Neural cell (in vitro differentiated cells): ENCODE data around the gene ELSPBP1. TPM values are rescaled to one million over a fixed set of nuclear protein-coding genes. Genes with fewer than 3 reads are reported as not detected.

Source experiments
- H2AFZ ChIP-seq: fragments of 200-600, 300-800 bp; sonication (generic), shearing (Covaris generic); 2 replicates; pipeline ENCODE4 v1.6.0; 2014; ENCODE audit warnings: low read depth, mild to moderate bottlenecking, antibody characterized with exemption, low read length, moderate library complexity
- H3F3A ChIP-seq: fragments of 200-600 bp; shearing (Covaris generic); 2 replicates; pipeline ENCODE4 v1.6.1; 2016; ENCODE audit warnings: mild to moderate bottlenecking, moderate library complexity, mixed read lengths, antibody characterized with exemption, low read length; ENCODE audit not compliant: insufficient read depth, poor library complexity, severe bottlenecking
- H3K27ac ChIP-seq: fragments of 200-600, 300-800 bp; sonication (generic), shearing (Covaris generic); 2 replicates; pipeline ENCODE4 v1.5.1; 2014; ENCODE audit warnings: mild to moderate bottlenecking, low read length, moderate library complexity
- H3K27me3 ChIP-seq: fragments of 300-800, 200-600 bp; sonication (generic), shearing (Covaris generic); 2 replicates; pipeline ENCODE4 v1.6.0; 2014; ENCODE audit warnings: mild to moderate bottlenecking, low read depth, low read length, moderate library complexity; ENCODE audit not compliant: insufficient read depth
- H3K36me3 ChIP-seq: fragments of 300-800, 200-600 bp; sonication (generic), shearing (Covaris generic); 2 replicates; pipeline ENCODE4 v1.5.1; 2014; ENCODE audit warnings: mild to moderate bottlenecking, antibody characterized with exemption, low read length, moderate library complexity; ENCODE audit not compliant: insufficient read depth
- H3K4me2 ChIP-seq: fragments of 300-800, 200-600 bp; sonication (generic), shearing (Covaris generic); 2 replicates; pipeline ENCODE4 v1.6.0; 2014; ENCODE audit warnings: mild to moderate bottlenecking, low read length
- H3K4me3 ChIP-seq: fragments of 300-800, 200-600 bp; sonication (generic), shearing (Covaris generic); 2 replicates; pipeline ENCODE4 v1.5.1; 2014; ENCODE audit warnings: mild to moderate bottlenecking, low read length, moderate library complexity
- H3K79me2 ChIP-seq: fragments of 200-600 bp; shearing (Covaris generic); replicated peaks from 2 replicates; pipeline ENCODE4 v1.6.0; 2014; ENCODE audit warnings: mild to moderate bottlenecking, low read length, moderate library complexity; ENCODE audit not compliant: insufficient read depth
- H3K9ac ChIP-seq: fragments of 300-800, 200-600 bp; sonication (generic), shearing (Covaris generic); 2 replicates; pipeline ENCODE4 v1.6.1; 2016; ENCODE audit warnings: mild to moderate bottlenecking, low read length, mixed read lengths
- H3K9me2 ChIP-seq: fragments of 200-600 bp; shearing (Covaris generic); 2 replicates; pipeline ENCODE4 v1.6.1; 2016; ENCODE audit warnings: mild to moderate bottlenecking, low read length, mixed read lengths; ENCODE audit not compliant: insufficient read depth
- H3K9me3 ChIP-seq: fragments of 200-600, 300-800 bp; sonication (generic), shearing (Covaris generic); 2 replicates; pipeline ENCODE4 v1.6.1; 2016; ENCODE audit warnings: mild to moderate bottlenecking, mixed run types, low read length, moderate library complexity, mixed read lengths
- H4K20me1 ChIP-seq: fragments of 200-600 bp; shearing (Covaris generic); 2 replicates; pipeline ENCODE4 v1.6.1; 2016; ENCODE audit warnings: mild to moderate bottlenecking, mixed run types; ENCODE audit not compliant: insufficient read depth
- CTCF ChIP-seq: fragments of 450-650 bp; IDR thresholded peaks from 2 replicates; pipeline ENCODE4 v1.5.1; 2014; ENCODE audit warnings: antibody characterized with exemption, mild to moderate bottlenecking, moderate library complexity; ENCODE audit not compliant: poor library complexity, severe bottlenecking
- EP300 ChIP-seq: fragments of 450-650 bp; conservative IDR thresholded peaks from 2 replicates; pipeline ENCODE4 v1.6.1; 2014; ENCODE audit warnings: antibody characterized with exemption, mild to moderate bottlenecking, moderate library complexity; ENCODE audit not compliant: poor library complexity, severe bottlenecking
- EZH2 ChIP-seq: fragments of 200-600, 300-800 bp; shearing (Covaris generic), sonication (generic); IDR thresholded peaks from 2 replicates; pipeline ENCODE4 v1.6.1; 2014; ENCODE audit warnings: antibody characterized with exemption, low read length, borderline replicate concordance, mild to moderate bottlenecking; ENCODE audit not compliant: insufficient read depth, poor library complexity, severe bottlenecking
- MXI1 ChIP-seq: fragments of 450-650 bp; conservative IDR thresholded peaks from 2 replicates; pipeline ENCODE4 v1.6.1; 2014; ENCODE audit warnings: antibody characterized with exemption, mild to moderate bottlenecking; ENCODE audit not compliant: poor library complexity, severe bottlenecking
- POLR2AphosphoS5 ChIP-seq: IDR thresholded peaks from 2 replicates; pipeline ENCODE4 v1.6.1; 2012
- RAD21 ChIP-seq: fragments of 450-650 bp; conservative IDR thresholded peaks from 2 replicates; pipeline ENCODE4 v1.6.1; 2014; ENCODE audit warnings: antibody characterized with exemption, mild to moderate bottlenecking, moderate library complexity
- REST ChIP-seq: IDR thresholded peaks from 2 replicates; pipeline ENCODE4 v1.6.1; 2012; ENCODE audit warnings: borderline replicate concordance
- SMC3 ChIP-seq: fragments of 450-650 bp; conservative IDR thresholded peaks from 2 replicates; pipeline ENCODE4 v1.6.1; 2014; ENCODE audit warnings: antibody characterized with exemption, mild to moderate bottlenecking, moderate library complexity; ENCODE audit not compliant: poor library complexity
- TAF1 ChIP-seq: IDR thresholded peaks from 2 replicates; pipeline ENCODE4 v1.6.1; 2012; ENCODE audit warnings: low read depth
- polyA plus RNA-seq: library from polyadenylated mRNA; depleted of rRNA; stranded (reverse); fragments of >200 nt; gene quantifications from 2 replicates; pipeline ENCODE4 v1.2.3, GENCODE V29; 2014

Gene ELSPBP1
- polyA plus RNA-seq, 1 donor from 2014 or later, result not detected

- Histone ChIP-seq H3F3A (no peaks in the 10 kb centered on the region), H3K9me2 (no peaks in the 10 kb centered on the region), H3K9me3 (no peaks in the 10 kb centered on the region), H3K27me3 (no peaks in the 10 kb centered on the region), H3K4me2 (no peak overlapping the region), H3K36me3 (no peaks in the 10 kb centered on the region), H3K79me2 (no peaks in the 10 kb centered on the region), H3K27ac (no peak overlapping the region), H2AFZ (no peak overlapping the region), H3K9ac (no peak overlapping the region), H4K20me1 (no peaks in the 10 kb centered on the region), H3K4me3 (no peak overlapping the region)
- TF ChIP-seq TAF1 (no peak), RAD21 (no peak), POLR2AphosphoS5 (no peak), REST (no peak), CTCF (no peak), EP300 (no peak), SMC3 (no peak), EZH2 (no peak), MXI1 (no peak)
These were observed 29.1 kb downstream of the ELSPBP1 start for GRCh38 chr19:48023518-48023917.

GRCh38 chr19:48025480-48025879 is 31.0 kb downstream of the ELSPBP1 start:
- Histone ChIP-seq H3K9me2 (no peaks in the 10 kb centered on the region), H2AFZ (no peak overlapping the region), H3K4me2 (no peak overlapping the region), H3K9me3 (no peaks in the 10 kb centered on the region), H3K27me3 (no peaks in the 10 kb centered on the region), H3K79me2 (no peaks in the 10 kb centered on the region), H3K4me3 (no peak overlapping the region), H3K9ac (no peak overlapping the region), H3F3A (no peaks in the 10 kb centered on the region), H4K20me1 (no peaks in the 10 kb centered on the region), H3K27ac (no peak overlapping the region), H3K36me3 (no peaks in the 10 kb centered on the region)
- no peak for TF ChIP-seq SMC3
- no peak for TF ChIP-seq EZH2
- no peak for TF ChIP-seq REST
- no peak for TF ChIP-seq MXI1
- no peak for TF ChIP-seq EP300
- TF ChIP-seq RAD21, result no peak
- no peak for TF ChIP-seq POLR2AphosphoS5
- TF ChIP-seq CTCF, result no peak
- TF ChIP-seq TAF1, result no peak
